T-helper 17 cell (primary cell): Measurements from ENCODE around the gene SMIM7. TPM values are rescaled to one million over a fixed set of nuclear protein-coding genes. Genes with fewer than 3 reads are reported as not detected.

Experiments
- ATAC-seq: fragments of 150-1000 bp; cut with Tn5 transposase; 2 replicates; pipeline ENCODE4 v1.10.0; 2021; ENCODE audit warnings: mild to moderate bottlenecking, moderate library complexity
- DNase-seq, 3 donors: peaks; one replicate each; pipeline versions ENCODE4 v3.0.0 to v3.0.0-alpha.2; 2020 to 2021
- H3K9me3 ChIP-seq: one replicate; pipeline ENCODE4 v1.7.0; 2013; ENCODE audit warnings: low read length, mild to moderate bottlenecking; ENCODE audit not compliant: control insufficient read depth, poor library complexity, severe bottlenecking
- H3K27ac Mint-ChIP-seq: one replicate; pipeline ENCODE4 v1.8.0; 2022; ENCODE audit warnings: mild to moderate bottlenecking, moderate library complexity, mixed read lengths
- H3K27me3 Mint-ChIP-seq: one replicate; pipeline ENCODE4 v1.8.0; 2022; ENCODE audit warnings: mixed read lengths
- H3K36me3 Mint-ChIP-seq: one replicate; pipeline ENCODE4 v1.8.0; 2022; ENCODE audit warnings: low read depth, mixed read lengths
- H3K4me1 Mint-ChIP-seq: one replicate; pipeline ENCODE4 v1.8.0; 2022; ENCODE audit warnings: mild to moderate bottlenecking, mixed read lengths
- H3K4me3 Mint-ChIP-seq: one replicate; pipeline ENCODE4 v1.8.0; 2022; ENCODE audit warnings: mild to moderate bottlenecking, moderate library complexity, mixed read lengths
- total RNA-seq, 4 donors: library from RNA in 2 of 4; stranded (reverse) in 2 of 4; gene quantifications; one replicate each; pipeline ENCODE4 v1.2.3 and lab custom pipeline; 2022 to 2026

The SMIM7 gene
- total RNA-seq, 2 donors from 2014 or later = 60.7 to 70.2 TPM

DNA sequence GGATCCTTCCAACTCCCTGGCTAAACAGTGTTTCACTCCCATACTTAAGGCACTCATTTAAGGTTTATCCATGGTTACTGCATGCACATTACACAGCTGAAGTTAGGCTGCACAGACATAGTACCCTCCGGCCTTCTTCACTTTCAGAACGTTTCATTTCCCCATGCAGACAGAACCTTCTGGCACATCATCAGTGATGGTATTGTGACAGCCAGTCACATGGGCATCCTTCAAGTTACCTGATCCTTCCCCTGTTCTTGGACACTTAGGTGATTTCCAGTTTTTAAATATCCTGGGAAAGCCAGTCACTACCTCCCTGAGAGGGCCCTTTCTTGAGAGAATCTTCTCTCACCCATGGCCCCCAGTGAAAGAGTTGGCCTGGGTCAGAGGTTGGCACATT is 9.1 kb downstream of the SMIM7 start:
- Mint-ChIP-seq H3K36me3 (peaks cover 5% of the 10 kb centered on the region), H3K4me1 (peaks cover 16% of the 10 kb centered on the region), H3K27me3 (no peaks in the 10 kb centered on the region), H3K27ac (no peak overlapping the region), H3K4me3 (no peak overlapping the region)
- H3K9me3 ChIP-seq = no peaks in the 10 kb centered on the region
- DNase-seq = no peak
- no peak for ATAC-seq

DNA sequence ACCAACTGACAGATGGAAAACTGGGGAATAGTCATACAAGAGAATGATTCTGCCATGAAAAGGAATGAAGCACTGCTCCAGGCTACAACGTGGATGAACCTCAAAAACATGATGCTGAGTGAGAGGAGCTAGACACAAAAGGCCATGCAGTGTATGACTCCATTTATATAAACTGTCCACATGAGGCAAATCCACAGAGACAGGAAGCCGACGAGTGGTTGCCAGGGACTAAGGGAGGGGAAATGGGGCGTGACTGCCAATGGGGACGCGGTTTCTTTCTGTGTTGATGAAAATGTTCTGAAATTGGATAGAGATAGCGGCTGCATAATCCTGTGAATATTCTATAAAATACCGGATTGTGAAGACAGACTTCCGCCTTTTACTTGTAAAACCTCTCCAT is 10.2 kb downstream of the SMIM7 start:
- no peak for DNase-seq
- no peak overlapping the region for H3K27ac Mint-ChIP-seq
- H3K36me3 Mint-ChIP-seq = peaks cover 5% of the 10 kb centered on the region
- peaks cover 16% of the 10 kb centered on the region for H3K4me1 Mint-ChIP-seq
- H3K9me3 ChIP-seq = no peaks in the 10 kb centered on the region
- no peaks in the 10 kb centered on the region for H3K27me3 Mint-ChIP-seq
- no peak for ATAC-seq
- no peak overlapping the region for H3K4me3 Mint-ChIP-seq

DNA sequence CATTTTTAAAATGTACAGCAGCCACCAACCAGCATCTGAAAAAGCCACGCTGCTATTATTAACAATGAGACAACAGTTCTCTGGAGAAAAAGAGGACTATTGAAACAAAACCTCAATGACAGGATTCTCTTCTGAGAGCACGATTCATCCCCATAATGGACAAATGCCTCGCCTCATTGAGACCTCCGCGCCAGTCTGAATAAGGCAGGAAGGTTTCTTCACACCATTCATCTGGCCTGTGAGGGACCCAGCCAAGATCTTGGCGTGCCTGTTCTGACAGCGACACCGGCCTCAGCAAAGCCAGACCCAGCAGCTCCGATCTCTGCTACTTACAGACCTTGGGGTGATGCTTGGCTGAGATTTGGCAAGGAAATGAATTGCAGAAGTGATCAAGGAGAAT is 14.8 kb downstream of the SMIM7 start:
- DNase-seq = no peak
- Mint-ChIP-seq H3K4me3 (no peak overlapping the region), H3K4me1 (peaks cover 6% of the 10 kb centered on the region), H3K36me3 (peaks cover 2% of the 10 kb centered on the region), H3K27me3 (no peaks in the 10 kb centered on the region), H3K27ac (no peak overlapping the region)
- no peaks in the 10 kb centered on the region for H3K9me3 ChIP-seq
- ATAC-seq = no peak

GRCh38 chr19:16641695-16642094 is 18.2 kb downstream of the SMIM7 start:
- DNase-seq = no peak
- Mint-ChIP-seq H3K4me3 (no peak overlapping the region), H3K36me3 (peaks cover 3% of the 10 kb centered on the region)

GRCh38 chr19:16640951-16641350 is 19.0 kb downstream of the SMIM7 start:
- Mint-ChIP-seq H3K27ac (peak overlapping the region; percentile 29), H3K27me3 (no peaks in the 10 kb centered on the region), H3K4me3 (no peak overlapping the region), H3K4me1 (peaks cover 4% of the 10 kb centered on the region), H3K36me3 (peaks cover 3% of the 10 kb centered on the region)
- ATAC-seq (no peak), DNase-seq (no peak)
- no peaks in the 10 kb centered on the region for H3K9me3 ChIP-seq

More at GRCh38 chr19:16641695-16642094, 18.2 kb downstream of the SMIM7 start:
- no peaks in the 10 kb centered on the region for H3K9me3 ChIP-seq
- H3K27me3 Mint-ChIP-seq = no peaks in the 10 kb centered on the region
- H3K4me1 Mint-ChIP-seq = peaks cover 4% of the 10 kb centered on the region
- no peak for ATAC-seq
- no peak overlapping the region for H3K27ac Mint-ChIP-seq

GRCh38 chr19:16638666-16639065 is 21.3 kb downstream of the SMIM7 start:
- no peaks in the 10 kb centered on the region for H3K9me3 ChIP-seq
- Mint-ChIP-seq H3K27me3 (no peaks in the 10 kb centered on the region), H3K36me3 (peaks cover 3% of the 10 kb centered on the region), H3K27ac (no peak overlapping the region), H3K4me1 (peaks cover 7% of the 10 kb centered on the region), H3K4me3 (no peak overlapping the region)
- DNase-seq (no peak), ATAC-seq (no peak)

DNA sequence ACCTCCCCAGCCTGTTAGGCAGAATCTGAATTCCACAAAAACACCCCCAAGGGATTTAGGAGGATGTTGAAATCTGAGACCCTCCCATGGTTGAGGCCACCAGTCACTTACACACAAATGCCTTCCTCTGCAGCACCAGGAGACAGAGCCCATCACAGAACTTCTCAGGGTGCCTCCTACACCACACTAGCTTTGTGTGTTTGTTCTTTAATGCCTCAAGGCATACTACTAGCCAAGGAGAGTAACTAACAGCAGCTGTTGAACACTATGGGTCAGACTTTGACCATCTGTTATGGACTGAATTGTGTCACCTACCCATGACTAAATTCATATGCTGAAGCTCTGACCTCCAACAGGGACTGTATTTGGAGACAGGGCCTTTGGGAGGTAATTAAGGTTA is 22.4 kb downstream of the SMIM7 start:
- Mint-ChIP-seq H3K27ac (no peak overlapping the region), H3K36me3 (peaks cover 3% of the 10 kb centered on the region), H3K4me3 (no peak overlapping the region), H3K27me3 (no peaks in the 10 kb centered on the region), H3K4me1 (peaks cover 7% of the 10 kb centered on the region)
- DNase-seq = no peak
- H3K9me3 ChIP-seq = no peaks in the 10 kb centered on the region
- ATAC-seq = no peak

- H3K27ac Mint-ChIP-seq = peak overlapping the region; percentile 43
- H3K27me3 Mint-ChIP-seq = no peaks in the 10 kb centered on the region
- no peaks in the 10 kb centered on the region for H3K9me3 ChIP-seq
- no peak for ATAC-seq
- no peaks in the 10 kb centered on the region for H3K36me3 Mint-ChIP-seq
- DNase-seq = no peak
- H3K4me1 Mint-ChIP-seq = peaks cover 16% of the 10 kb centered on the region
- no peak overlapping the region for H3K4me3 Mint-ChIP-seq
Measured at GRCh38 chr19:16631465-16631864, 28.5 kb downstream of the SMIM7 start.

DNA sequence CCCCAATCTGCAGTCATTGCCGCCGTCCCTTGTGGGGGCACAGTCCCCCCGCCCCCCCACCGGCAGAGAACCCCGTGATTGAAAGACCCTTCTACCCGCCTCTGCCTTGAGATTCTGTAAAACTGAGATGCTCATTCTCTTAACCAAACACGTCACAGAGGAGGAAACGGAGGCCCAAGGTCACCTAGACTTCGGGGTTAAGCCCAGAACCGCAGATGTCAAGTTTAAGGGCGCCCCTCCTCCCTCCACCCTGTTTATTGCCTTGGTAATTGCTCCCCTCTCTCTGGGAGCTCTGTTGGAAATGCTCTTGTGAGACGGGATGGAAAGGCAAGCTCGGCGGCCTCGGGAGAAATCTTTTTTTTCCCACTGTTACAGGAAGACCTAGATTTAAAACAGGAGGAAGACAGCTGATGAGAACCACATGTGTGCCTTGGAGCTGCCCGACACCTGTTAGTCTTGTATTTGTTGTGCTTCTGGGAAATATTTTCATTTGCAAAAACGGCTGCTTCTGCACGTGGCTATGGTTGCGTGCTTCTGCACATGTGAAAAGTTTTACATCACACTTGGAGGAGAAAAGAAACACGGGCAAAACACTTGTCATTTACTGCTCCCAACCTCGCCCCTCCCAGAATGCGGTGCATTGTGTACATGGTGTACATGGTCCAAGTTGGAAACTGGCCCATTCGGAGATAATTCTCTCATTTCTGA is 30.8 kb downstream of the SMIM7 start:
- H3K9me3 ChIP-seq = no peaks in the 10 kb centered on the region
- Mint-ChIP-seq H3K4me1 (peaks cover 29% of the 10 kb centered on the region), H3K4me3 (peak overlapping the region; percentile 97), H3K27ac (peak overlapping the region; percentile 88), H3K36me3 (peaks cover 4% of the 10 kb centered on the region), H3K27me3 (no peaks in the 10 kb centered on the region)
- DNase-seq = peak in 1 of 3 donors; percentile 40
- ATAC-seq = peak; percentile 34

GRCh38 chr19:16628183-16628983 is 31.6 kb downstream of the SMIM7 start, which contains the start of gene MED26:
Gene MED26, minus strand, starts transcription at chr19:16628204. Its CDS starts 261 bp downstream, at chr19:16627943.
- peak; percentile 92 for ATAC-seq
- peak; percentile 93 to 96 (median 94) for DNase-seq
- H3K27me3 Mint-ChIP-seq = no peaks in the 10 kb centered on the region
- H3K9me3 ChIP-seq = no peaks in the 10 kb centered on the region
- H3K36me3 Mint-ChIP-seq = peaks cover 4% of the 10 kb centered on the region
- H3K4me3 Mint-ChIP-seq = peak within 1 kb of the TSS; percentile 97
- H3K27ac Mint-ChIP-seq = peak within 1 kb of the TSS; percentile 88
- peaks cover 32% of the 10 kb centered on the region for H3K4me1 Mint-ChIP-seq

GRCh38 chr19:16627928-16628182 is 32.1 kb downstream of the SMIM7 start:
- ATAC-seq (no peak), DNase-seq (no peak)
- Mint-ChIP-seq H3K4me3 (peak overlapping the region; percentile 97), H3K27me3 (no peaks in the 10 kb centered on the region), H3K27ac (no peak overlapping the region), H3K4me1 (peaks cover 32% of the 10 kb centered on the region), H3K36me3 (peaks cover 4% of the 10 kb centered on the region)
- H3K9me3 ChIP-seq = no peaks in the 10 kb centered on the region

GRCh38 chr19:16627193-16627927 is 32.6 kb downstream of the SMIM7 start:
- ATAC-seq (no peak), DNase-seq (peak in 1 of 3 donors; percentile 12)
- H3K36me3 Mint-ChIP-seq = peaks cover 4% of the 10 kb centered on the region
- H3K9me3 ChIP-seq = no peaks in the 10 kb centered on the region
- H3K27me3 Mint-ChIP-seq = no peaks in the 10 kb centered on the region
- peaks cover 32% of the 10 kb centered on the region for H3K4me1 Mint-ChIP-seq
- peak overlapping the region; percentile 86 for H3K27ac Mint-ChIP-seq
- H3K4me3 Mint-ChIP-seq = peak overlapping the region; percentile 93

- H3K27ac Mint-ChIP-seq = peak overlapping the region; percentile 86
- H3K27me3 Mint-ChIP-seq = no peaks in the 10 kb centered on the region
- DNase-seq = no peak
- peak overlapping the region; percentile 93 for H3K4me3 Mint-ChIP-seq
- H3K36me3 Mint-ChIP-seq = peaks cover 4% of the 10 kb centered on the region
- no peak for ATAC-seq
- H3K9me3 ChIP-seq = no peaks in the 10 kb centered on the region
- H3K4me1 Mint-ChIP-seq = peaks cover 36% of the 10 kb centered on the region
Measured at GRCh38 chr19:16626796-16627192, 33.1 kb downstream of the SMIM7 start.
